ENCODE measurements around the gene FANCE.

DNA sequence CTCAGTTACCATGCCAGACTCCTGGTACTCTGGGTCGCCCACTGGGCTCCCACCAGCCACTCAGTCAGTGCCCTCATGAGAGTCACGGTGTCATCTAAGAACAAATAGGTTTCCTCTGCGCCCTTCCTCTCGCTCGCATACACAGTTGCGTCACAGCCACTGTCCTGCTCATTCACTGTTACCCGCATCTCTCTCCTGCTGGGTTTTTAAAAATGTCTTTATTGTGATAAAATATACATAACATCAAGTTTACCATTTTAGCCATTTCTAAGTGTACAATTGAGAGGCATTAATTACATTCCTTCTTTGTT lies 40.8 kb downstream of the FANCE start:
- TF ChIP-seq, protein P1, sequence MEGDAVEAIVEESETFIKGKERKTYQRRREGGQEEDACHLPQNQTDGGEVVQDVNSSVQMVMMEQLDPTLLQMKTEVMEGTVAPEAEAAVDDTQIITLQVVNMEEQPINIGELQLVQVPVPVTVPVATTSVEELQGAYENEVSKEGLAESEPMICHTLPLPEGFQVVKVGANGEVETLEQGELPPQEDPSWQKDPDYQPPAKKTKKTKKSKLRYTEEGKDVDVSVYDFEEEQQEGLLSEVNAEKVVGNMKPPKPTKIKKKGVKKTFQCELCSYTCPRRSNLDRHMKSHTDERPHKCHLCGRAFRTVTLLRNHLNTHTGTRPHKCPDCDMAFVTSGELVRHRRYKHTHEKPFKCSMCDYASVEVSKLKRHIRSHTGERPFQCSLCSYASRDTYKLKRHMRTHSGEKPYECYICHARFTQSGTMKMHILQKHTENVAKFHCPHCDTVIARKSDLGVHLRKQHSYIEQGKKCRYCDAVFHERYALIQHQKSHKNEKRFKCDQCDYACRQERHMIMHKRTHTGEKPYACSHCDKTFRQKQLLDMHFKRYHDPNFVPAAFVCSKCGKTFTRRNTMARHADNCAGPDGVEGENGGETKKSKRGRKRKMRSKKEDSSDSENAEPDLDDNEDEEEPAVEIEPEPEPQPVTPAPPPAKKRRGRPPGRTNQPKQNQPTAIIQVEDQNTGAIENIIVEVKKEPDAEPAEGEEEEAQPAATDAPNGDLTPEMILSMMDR (IDR thresholded peaks at IDR 0.05), result no peak
- TF ChIP-seq ZFX (IDR thresholded peaks at IDR 0.05; ENCODE audit: borderline replicate concordance), result no peak

Measured in 22Rv1 (cell line).